Uterus (tissue), 4 donors: ENCODE results near the gene GALNT9. TPM values are rescaled to one million over a fixed set of nuclear protein-coding genes. Genes with fewer than 3 reads are reported as not detected.

ENCODE experiments used
- DNase-seq, 2 donors: peaks; one replicate each; pipeline ENCODE4 v3.0.0-alpha.2; 2019 to 2020
- H3K27ac ChIP-seq, 2 donors: fragments of 200-600 bp; sonication (generic); 1 replicate in 1 of 2; 2 replicates in 1 of 2; pipeline ENCODE4 v1.5.1; 2016 to 2018
- H3K27me3 ChIP-seq, 2 donors: fragments of 200-600 bp; sonication (generic); one replicate each; pipeline ENCODE4 v1.5.1; 2018 to 2019; ENCODE audit warnings: control low read depth in 1 of 2
- H3K36me3 ChIP-seq, 2 donors: fragments of 200-600 bp; sonication (generic); one replicate each; pipeline ENCODE4 v1.5.1; 2019; ENCODE audit warnings: control low read depth in 1 of 2
- H3K4me1 ChIP-seq, 2 donors: fragments of 200-600 bp; sonication (generic); one replicate each; pipeline ENCODE4 v1.5.1; 2018 to 2019; ENCODE audit warnings: control low read depth in 1 of 2
- H3K4me3 ChIP-seq, 2 donors: fragments of 200-600 bp; sonication (generic); 1 replicate in 1 of 2; 2 replicates in 1 of 2; pipeline ENCODE4 v1.5.1; 2018 to 2019; ENCODE audit warnings: mild to moderate bottlenecking in 1 of 2
- H3K9me3 ChIP-seq, 2 donors: fragments of 200-600 bp; sonication (generic); one replicate each; pipeline ENCODE4 v1.5.1; 2019; ENCODE audit warnings: control low read depth in 1 of 2
- POLR2A ChIP-seq, 2 donors: fragments of 450-650 bp; IDR thresholded peaks; one replicate each; pipeline ENCODE4 v1.6.1; 2016; ENCODE audit warnings: antibody characterized with exemption in 2 of 2, mild to moderate bottlenecking in 1 of 2, moderate library complexity in 1 of 2
- intact Hi-C: fragments of 100-400 bp; cut with DNase I; formaldehyde crosslinking; loops from one replicate; pipeline ENCODE4 v1.15.1; 2023; ENCODE audit warnings: low total_unique reads
- total RNA-seq, 4 donors: library from RNA; depleted of rRNA in 3 of 4; stranded (reverse); fragments of >200 nt in 3 of 4; gene quantifications; one replicate each; pipeline versions ENCODE4 v1.1.0 to v1.2.4, GENCODE V29; 2014 to 2023
- TF ChIP-seq, protein P1 (sequence below), 4 experiments: fragments of 200-600 bp in 2 of 4; fragments of 450-650 bp in 2 of 4; sonication (generic) in 2 of 4; IDR thresholded peaks; one replicate each; pipeline ENCODE4 v1.5.1; 2016 to 2019; ENCODE audit warnings: antibody characterized with exemption in 4 of 4, mild to moderate bottlenecking in 2 of 4, moderate library complexity in 1 of 4
- donor health status: DM: yes; HTN: yes; CAD: no.

GALNT9 gene
- total RNA-seq, 4 donors from 2014 or later, result 1.5 to 4.3 TPM; not detected in 2

DNA sequence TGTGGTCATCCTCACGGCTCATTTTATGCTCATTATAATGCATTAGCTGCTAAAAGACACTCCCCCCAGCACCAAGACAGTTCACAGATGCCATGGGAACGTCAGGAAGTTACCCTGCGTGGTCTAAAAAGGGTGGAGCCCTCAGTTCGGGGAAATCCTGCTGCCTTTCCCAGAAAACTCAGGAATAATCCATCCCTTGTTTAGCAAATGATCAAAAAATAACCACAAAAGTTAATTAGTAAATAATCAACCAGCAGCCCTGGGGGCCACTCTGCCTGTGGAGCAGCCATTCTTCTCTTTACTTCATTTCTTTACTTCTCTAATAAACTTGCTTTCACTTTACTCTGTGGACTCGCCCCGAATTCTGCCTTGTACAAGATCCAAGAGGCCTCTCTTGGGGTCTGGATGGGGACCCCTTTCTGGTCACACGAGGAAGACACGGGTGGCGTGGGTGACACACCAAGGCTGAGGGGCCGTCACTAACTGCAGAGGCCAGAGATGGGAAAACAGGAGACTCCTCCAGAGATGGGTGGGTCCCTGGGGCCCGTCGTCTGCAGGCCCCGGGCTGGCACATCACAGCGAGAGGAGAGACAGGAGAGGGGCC lies 119.7 kb downstream of the GALNT9 start:
- Histone ChIP-seq H3K27me3 (peaks cover 3 to 11% of the 10 kb centered on the region in 2 donors), H3K27ac (no peak overlapping the region), H3K9me3 (no peaks in the 10 kb centered on the region), H3K4me1 (peaks cover 0 to 11% of the 10 kb centered on the region in 2 donors), H3K4me3 (no peak overlapping the region), H3K36me3 (no peaks in the 10 kb centered on the region)
- intact Hi-C loops, result no loop called here
- TF ChIP-seq POLR2A (IDR thresholded peaks at IDR 0.05), result no peak
- TF ChIP-seq, protein P1, sequence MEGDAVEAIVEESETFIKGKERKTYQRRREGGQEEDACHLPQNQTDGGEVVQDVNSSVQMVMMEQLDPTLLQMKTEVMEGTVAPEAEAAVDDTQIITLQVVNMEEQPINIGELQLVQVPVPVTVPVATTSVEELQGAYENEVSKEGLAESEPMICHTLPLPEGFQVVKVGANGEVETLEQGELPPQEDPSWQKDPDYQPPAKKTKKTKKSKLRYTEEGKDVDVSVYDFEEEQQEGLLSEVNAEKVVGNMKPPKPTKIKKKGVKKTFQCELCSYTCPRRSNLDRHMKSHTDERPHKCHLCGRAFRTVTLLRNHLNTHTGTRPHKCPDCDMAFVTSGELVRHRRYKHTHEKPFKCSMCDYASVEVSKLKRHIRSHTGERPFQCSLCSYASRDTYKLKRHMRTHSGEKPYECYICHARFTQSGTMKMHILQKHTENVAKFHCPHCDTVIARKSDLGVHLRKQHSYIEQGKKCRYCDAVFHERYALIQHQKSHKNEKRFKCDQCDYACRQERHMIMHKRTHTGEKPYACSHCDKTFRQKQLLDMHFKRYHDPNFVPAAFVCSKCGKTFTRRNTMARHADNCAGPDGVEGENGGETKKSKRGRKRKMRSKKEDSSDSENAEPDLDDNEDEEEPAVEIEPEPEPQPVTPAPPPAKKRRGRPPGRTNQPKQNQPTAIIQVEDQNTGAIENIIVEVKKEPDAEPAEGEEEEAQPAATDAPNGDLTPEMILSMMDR (IDR thresholded peaks at IDR 0.05), result no peak
- DNase-seq, result no peak

DNA sequence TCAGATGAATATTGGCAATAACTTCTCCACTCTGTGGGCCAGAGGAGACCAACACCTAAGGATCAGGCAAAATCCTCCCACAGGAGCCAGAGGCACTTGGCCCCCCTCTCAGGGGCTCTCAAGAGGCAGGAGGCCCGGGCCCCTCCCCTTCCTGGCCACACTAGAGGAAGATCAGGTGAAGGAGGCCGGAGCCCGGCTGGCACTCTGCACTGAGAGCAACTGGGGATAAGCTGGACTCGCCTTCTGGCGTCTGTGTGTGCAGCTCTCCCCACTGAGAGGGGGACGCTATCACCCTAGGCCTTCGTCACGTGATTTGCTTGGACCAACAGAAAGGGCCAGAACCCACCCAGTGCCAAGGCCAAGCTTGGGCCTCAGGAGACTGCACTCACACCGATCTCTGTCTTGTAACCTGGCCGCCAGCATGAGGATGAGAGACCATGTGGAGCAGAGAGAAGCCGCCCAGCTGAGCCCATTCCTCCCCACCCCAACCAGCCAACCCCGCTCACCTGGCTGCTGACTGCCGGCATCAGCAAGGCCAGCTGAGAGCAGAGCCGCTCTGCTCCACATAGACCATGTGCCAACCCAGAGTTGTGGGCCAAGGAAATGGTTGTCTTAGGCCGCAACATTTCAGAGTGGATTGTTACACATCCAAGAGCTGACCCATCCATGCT lies 121.1 kb downstream of the GALNT9 start:
- H3K4me1 ChIP-seq, result peaks cover 0 to 11% of the 10 kb centered on the region in 2 donors
- no peaks in the 10 kb centered on the region for H3K36me3 ChIP-seq
- no peak overlapping the region for H3K4me3 ChIP-seq
- no peak for DNase-seq
- H3K27me3 ChIP-seq, result peaks cover 3 to 13% of the 10 kb centered on the region in 2 donors
- no peaks in the 10 kb centered on the region for H3K9me3 ChIP-seq
- intact Hi-C loops, result no loop called here
- no peak for TF ChIP-seq POLR2A (IDR thresholded peaks at IDR 0.05)
- TF ChIP-seq, protein P1 (IDR thresholded peaks at IDR 0.05), result no peak
- H3K27ac ChIP-seq, result no peak overlapping the region

DNA sequence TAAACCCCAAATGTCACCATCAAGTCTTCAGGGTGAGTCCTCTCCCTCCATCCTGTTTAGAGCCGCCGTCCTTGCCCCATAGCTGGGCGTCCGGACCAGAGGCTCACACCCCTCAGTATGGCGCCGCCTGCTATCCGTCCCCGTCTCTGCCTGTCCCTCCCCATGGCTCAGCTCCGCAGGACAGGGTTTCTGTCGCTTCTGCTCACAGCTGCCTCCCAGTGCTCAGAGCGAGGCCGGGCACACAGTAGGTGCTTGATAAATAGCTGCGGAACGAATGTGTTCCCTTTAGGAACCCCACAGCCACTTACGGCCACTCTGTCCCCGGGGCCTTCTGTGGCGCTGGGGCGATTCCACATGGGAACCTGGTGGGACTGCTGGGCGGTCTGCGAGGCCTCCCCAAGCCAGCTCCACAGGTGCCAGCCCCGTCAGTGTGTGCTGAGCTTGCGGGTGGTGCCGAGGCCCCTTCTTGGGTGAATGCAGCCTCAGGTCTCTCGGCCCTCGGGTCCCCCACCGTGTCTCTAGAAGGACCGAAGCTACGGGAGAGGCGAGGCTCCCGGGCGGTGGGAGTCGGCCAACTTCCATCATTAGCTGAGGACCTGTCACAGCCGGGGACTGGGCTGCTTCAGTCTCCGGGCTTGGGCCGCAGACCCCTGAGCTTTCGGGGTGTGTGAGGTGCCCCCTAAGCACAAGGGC lies 122.2 kb downstream of the GALNT9 start:
- TF ChIP-seq, protein P1 (IDR thresholded peaks at IDR 0.05), result no peak
- TF ChIP-seq POLR2A (IDR thresholded peaks at IDR 0.05), result no peak
- H3K36me3 ChIP-seq, result no peaks in the 10 kb centered on the region
- peaks cover 0 to 11% of the 10 kb centered on the region in 2 donors for H3K4me1 ChIP-seq
- H3K4me3 ChIP-seq, result no peak overlapping the region
- intact Hi-C loops, result no loop called here
- no peak overlapping the region for H3K27ac ChIP-seq
- DNase-seq, result no peak
- H3K27me3 ChIP-seq, result peaks cover 3 to 17% of the 10 kb centered on the region in 2 donors
- no peaks in the 10 kb centered on the region for H3K9me3 ChIP-seq

DNA sequence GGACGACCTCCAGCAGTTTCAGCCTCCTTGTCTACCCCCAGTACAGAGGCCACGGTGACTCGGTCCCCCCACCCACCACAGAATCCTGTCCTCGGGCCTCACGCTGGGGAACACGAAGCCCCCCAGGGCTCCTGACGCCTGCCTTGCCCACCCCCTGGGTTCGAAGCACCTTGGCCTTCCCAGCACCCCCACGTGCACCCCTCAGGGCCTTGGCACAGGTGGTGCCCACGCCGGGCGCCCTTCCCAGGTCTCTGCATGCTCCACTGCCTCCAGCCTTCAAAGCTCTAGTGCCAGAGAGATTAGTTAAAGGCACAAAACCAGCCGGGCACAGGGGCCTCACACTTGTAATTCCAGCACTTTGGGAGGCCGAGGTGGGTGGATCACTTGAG lies 123.3 kb downstream of the GALNT9 start:
- peaks cover 3 to 17% of the 10 kb centered on the region in 2 donors for H3K27me3 ChIP-seq
- TF ChIP-seq POLR2A (IDR thresholded peaks at IDR 0.05), result no peak
- TF ChIP-seq, protein P1 (IDR thresholded peaks at IDR 0.05), result no peak

More for the DNA sequence above, 123.3 kb downstream of the GALNT9 start:
- DNase-seq, result no peak
- H3K27ac ChIP-seq, result no peak overlapping the region
- intact Hi-C loops, result no loop called here
- H3K36me3 ChIP-seq, result no peaks in the 10 kb centered on the region
- no peaks in the 10 kb centered on the region for H3K9me3 ChIP-seq
- H3K4me3 ChIP-seq, result no peak overlapping the region
- H3K4me1 ChIP-seq, result peaks cover 0 to 11% of the 10 kb centered on the region in 2 donors
